HG03108 (cell line): ENCODE data around the gene ITPKB.
"Not testable (repeated sequence)": the region's sequence is repeated elsewhere in the genome, so short reads cannot be mapped to it uniquely, and the experiment has no call there.

ENCODE experiments used
- ATAC-seq: cut with Tn5 transposase; IDR thresholded peaks from one replicate; pipeline ENCODE4 v1.9.1; 2021; ENCODE audit warnings: moderate library complexity; ENCODE audit not compliant: unreplicated experiment

ITPKB gene

GRCh38 chr1:226605318-226605950, 133.6 kb downstream of the ITPKB start:
- no peak for ATAC-seq

GRCh38 chr1:226604560-226605317, 134.3 kb downstream of the ITPKB start:
- no peak for ATAC-seq

- no peak for ATAC-seq
Measured at GRCh38 chr1:226603858-226604559, 135.1 kb downstream of the ITPKB start.

GRCh38 chr1:226603022-226603857, 135.8 kb downstream of the ITPKB start:
- no peak for ATAC-seq

- no peak for ATAC-seq
Measured at GRCh38 chr1:226602186-226603021, 136.7 kb downstream of the ITPKB start.

GRCh38 chr1:226601456-226601855, 137.6 kb downstream of the ITPKB start:
- ATAC-seq: no peak

GRCh38 chr1:226600254-226600653, 138.8 kb downstream of the ITPKB start:
- ATAC-seq: no peak

GRCh38 chr1:226599636-226600238, 139.3 kb downstream of the ITPKB start:
- no peak for ATAC-seq

- ATAC-seq: not testable (repeated sequence)
Measured at GRCh38 chr1:226598955-226599354, 140.1 kb downstream of the ITPKB start.

- no peak for ATAC-seq
Measured at GRCh38 chr1:226598455-226598849, 140.6 kb downstream of the ITPKB start.

- ATAC-seq: no peak
Measured at GRCh38 chr1:226597616-226598454, 141.2 kb downstream of the ITPKB start.

- ATAC-seq: no peak
Measured at GRCh38 chr1:226596531-226597165, 142.4 kb downstream of the ITPKB start.

- ATAC-seq: no peak
Measured at GRCh38 chr1:226593541-226593940, 145.5 kb downstream of the ITPKB start.

GRCh38 chr1:226590614-226591013, 148.5 kb downstream of the ITPKB start:
- no peak for ATAC-seq

GRCh38 chr1:226589008-226589733, 149.9 kb downstream of the ITPKB start:
- no peak for ATAC-seq

- no peak for ATAC-seq
Measured at GRCh38 chr1:226588484-226588883, 150.6 kb downstream of the ITPKB start.

- ATAC-seq: no peak
Measured at GRCh38 chr1:226586650-226587422, 152.2 kb downstream of the ITPKB start.
